Testis (tissue), 2 donors: ENCODE data around the gene OR1K1.

Experiments
- CTCF ChIP-seq, 3 experiments: fragments of 450-650 bp in 2 of 3; fragments of 200-600 bp in 1 of 3; sonication (generic) in 1 of 3; IDR thresholded peaks; one replicate each; pipeline ENCODE4 v1.5.1; 2016 to 2019; ENCODE audit warnings: antibody characterized with exemption in 3 of 3, mild to moderate bottlenecking in 2 of 3, moderate library complexity in 1 of 3
- POLR2A ChIP-seq: fragments of 450-650 bp; IDR thresholded peaks from one replicate; pipeline ENCODE4 v1.6.1; 2017; ENCODE audit warnings: antibody characterized with exemption, mild to moderate bottlenecking, moderate library complexity

DNA sequence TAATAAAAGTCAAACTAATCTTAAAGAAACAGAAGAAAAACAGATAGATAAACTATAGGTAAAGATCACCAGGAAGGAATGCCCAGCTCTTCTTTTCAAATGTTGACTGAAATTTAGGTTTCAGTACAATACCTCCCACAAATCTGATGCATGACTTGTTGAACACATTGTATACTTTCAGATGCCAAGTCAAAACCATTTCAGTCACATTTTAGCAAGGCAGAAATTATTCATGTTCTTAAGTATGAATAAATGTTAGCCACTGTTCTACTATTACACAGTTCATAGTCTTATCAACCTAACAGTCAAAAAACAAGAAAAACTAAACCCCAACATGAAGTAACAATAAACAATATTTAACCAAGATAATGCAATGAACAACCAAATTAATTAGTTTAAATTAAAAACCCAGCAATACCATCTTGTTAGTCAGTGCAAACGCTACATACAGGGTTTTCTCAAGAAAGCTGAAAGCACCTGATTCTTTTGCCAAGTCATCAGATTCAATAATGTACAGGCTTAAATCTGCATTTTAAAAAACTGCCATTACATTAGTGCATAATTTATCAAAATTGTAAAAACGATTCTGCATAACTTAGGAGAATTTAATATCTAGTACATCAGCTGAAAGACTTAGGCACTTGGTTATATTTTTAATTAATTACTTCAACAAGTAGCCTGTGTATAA is 48.5 kb downstream of the OR1K1 start:
- TF ChIP-seq CTCF (IDR thresholded peaks at IDR 0.05) = no peak
- TF ChIP-seq POLR2A = no peak
